KOPT-K1 (cell line): ENCODE data around the gene RORB.

Experiments
- H3K27ac ChIP-seq: fragments of 200-600 bp; sonication (generic); 2 replicates; pipeline ENCODE4 v1.5.1; 2016; ENCODE audit warnings: antibody characterized with exemption, mild to moderate bottlenecking, low read depth, low read length; ENCODE audit not compliant: poor library complexity, severe bottlenecking
- H3K36me3 ChIP-seq: fragments of 200-600 bp; sonication (generic); 2 replicates; pipeline ENCODE4 v1.5.1; 2017; ENCODE audit warnings: antibody characterized with exemption, mild to moderate bottlenecking, low read length, moderate library complexity; ENCODE audit not compliant: insufficient read depth
- H3K9me3 ChIP-seq: fragments of 200-600 bp; sonication (generic); 2 replicates; pipeline ENCODE4 v1.5.1; 2017; ENCODE audit warnings: antibody characterized with exemption, low read length, mild to moderate bottlenecking; ENCODE audit not compliant: insufficient read depth, poor library complexity, severe bottlenecking

RORB gene

DNA sequence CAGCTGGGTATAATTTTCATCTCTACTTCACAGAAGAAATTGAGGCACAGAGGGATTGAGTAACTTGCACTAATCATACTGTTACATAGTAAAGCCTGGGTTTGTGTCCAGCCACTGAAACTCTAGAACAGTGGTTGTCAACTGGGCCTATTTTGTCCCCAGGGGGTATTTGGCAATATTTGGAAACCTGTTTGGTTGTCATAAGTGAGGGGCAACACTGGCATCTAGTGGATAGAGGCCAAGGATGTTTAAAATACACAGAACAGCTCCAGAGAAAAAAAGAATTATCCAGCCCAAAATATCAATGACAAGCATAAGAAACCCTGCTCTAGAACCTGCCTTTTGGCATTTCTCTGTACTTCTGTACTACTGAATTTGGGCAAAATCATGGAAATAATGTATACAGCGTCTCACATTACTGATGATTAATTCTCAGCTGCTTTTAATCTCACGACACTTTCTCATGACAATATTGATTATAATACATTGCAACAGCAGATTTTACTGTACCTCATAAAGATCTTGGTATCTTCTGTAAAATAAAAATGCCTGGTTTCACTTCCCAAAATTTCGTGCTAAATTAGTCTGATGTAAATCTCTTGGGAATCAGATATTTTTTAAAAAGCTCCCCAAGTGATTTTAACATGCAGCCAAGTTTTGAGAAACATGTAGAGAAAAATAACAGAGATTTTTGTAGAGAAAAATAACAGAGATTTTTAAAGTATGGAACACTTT is 112.7 kb downstream of the RORB start:
- Histone ChIP-seq H3K9me3 (no peaks in the 10 kb centered on the region), H3K27ac (no peak overlapping the region), H3K36me3 (no peaks in the 10 kb centered on the region)

DNA sequence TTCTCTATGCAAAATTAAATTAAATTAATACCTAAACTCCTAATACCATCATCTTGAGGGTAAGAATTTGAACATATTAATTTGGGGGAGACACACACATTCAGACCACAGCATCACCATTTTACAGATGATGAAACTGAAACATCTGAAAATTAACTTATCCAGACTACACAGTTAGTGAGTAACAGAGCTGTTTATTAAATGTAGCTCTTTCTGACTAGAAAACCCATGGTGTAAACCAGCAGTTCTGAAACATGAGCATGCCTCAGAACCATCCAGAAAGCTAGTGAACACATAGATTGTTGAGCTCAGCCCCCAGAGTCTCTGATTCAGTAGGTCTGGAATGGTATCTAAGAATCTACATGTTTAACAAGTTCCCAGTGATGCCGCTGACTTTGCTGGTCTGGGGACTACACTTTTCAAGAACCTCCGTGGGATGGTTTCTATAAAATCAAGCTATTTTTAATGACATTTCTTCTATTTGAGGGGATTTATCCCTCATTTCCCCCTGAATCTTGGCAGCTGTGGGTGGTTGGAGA is 113.5 kb downstream of the RORB start:
- no peaks in the 10 kb centered on the region for H3K9me3 ChIP-seq
- no peak overlapping the region for H3K27ac ChIP-seq
- H3K36me3 ChIP-seq: no peaks in the 10 kb centered on the region

DNA sequence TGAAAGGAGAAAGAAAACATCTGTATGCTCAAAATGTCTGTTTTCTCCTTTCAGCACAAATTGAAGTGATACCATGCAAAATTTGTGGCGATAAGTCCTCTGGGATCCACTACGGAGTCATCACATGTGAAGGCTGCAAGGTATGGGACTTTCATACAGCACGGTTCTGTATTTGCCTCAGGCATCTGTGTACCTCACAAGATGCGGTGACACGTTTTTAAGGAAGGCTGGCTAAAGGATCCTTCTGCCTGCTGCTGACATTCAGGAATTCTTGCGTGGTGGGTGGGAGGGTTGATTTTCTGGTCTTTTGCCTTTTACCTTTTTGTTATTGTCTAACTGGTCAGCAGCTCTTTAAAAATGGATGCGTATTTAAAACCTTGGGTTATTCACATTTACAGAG is 133.1 kb downstream of the RORB start:
- H3K9me3 ChIP-seq: no peaks in the 10 kb centered on the region
- H3K36me3 ChIP-seq: no peaks in the 10 kb centered on the region
- no peak overlapping the region for H3K27ac ChIP-seq

DNA sequence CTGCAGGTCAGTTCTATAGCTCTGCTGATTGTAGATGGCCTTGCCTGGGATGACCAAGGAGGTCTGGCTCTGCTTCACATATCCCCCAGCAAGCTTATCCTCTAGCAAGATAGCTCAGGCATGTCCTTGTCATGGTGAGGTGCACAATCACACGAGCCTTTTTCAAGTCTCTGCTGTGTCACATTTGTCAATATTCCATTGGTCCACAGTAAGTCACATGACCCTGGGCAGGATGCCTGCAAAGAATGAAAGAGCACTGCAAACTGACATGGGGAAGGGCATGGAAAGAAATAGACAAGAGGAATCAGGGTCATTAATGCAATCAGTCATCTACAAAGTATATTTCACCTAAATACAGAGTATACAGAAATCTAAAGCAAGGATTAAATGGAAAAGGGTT is 142.0 kb downstream of the RORB start:
- H3K36me3 ChIP-seq: no peaks in the 10 kb centered on the region
- H3K9me3 ChIP-seq: no peaks in the 10 kb centered on the region
- no peak overlapping the region for H3K27ac ChIP-seq

DNA sequence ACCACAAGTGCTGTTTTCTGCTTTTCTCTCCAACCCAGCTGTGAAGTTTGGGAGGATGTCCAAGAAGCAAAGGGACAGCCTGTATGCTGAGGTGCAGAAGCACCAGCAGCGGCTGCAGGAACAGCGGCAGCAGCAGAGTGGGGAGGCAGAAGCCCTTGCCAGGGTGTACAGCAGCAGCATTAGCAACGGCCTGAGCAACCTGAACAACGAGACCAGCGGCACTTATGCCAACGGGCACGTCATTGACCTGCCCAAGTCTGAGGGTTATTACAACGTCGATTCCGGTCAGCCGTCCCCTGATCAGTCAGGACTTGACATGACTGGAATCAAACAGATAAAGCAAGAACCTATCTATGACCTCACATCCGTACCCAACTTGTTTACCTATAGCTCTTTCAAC is 145.2 kb downstream of the RORB start:
- no peaks in the 10 kb centered on the region for H3K36me3 ChIP-seq
- no peak overlapping the region for H3K27ac ChIP-seq
- no peaks in the 10 kb centered on the region for H3K9me3 ChIP-seq

DNA sequence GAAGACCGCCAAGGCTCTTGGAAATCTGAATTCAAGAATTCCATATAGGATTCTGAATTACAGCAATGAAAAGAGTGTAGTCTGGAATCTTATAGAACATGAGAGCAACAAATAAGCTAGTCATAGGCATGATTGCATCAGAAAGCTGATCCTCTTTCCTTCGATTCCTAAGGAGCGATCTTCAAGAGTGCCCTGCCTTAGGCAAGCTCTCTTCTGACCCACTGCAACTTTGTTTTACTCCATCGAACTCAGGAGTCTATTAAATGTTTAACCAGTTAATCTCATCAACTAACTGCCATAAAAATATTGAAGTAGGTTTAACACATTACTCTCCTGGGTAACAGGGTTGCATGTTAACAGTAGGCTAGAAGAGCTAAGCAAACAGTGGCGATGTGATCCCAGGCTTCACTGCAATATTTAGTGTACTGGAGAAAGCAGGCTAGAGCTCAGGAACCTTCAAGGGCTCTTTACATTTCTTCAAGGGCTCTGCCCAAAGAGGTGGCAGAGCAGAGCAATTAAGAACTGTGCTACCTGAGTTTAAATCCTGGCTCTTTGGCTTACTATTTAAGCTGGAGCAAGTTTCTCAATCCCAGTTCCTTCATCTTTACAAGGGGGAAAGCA is 146.3 kb downstream of the RORB start:
- Histone ChIP-seq H3K27ac (no peak overlapping the region), H3K36me3 (no peaks in the 10 kb centered on the region), H3K9me3 (no peaks in the 10 kb centered on the region)

DNA sequence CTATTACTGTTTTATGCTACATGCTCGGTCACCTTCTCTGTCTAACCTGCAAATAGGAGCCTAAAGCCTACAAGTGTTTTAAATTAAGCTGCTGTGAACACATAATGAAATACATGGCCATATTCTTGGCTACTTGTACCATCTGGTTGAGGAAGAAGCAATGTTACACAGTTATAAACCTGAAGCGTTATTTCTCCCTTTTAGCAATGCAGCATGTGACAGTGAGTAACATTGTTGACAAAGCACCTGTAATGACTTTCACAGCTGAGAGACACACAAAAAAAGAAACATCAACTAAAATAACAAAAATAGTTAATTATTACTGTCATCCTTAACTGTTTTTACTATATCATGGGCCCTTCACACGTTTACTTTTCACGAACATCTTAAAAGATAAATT is 146.9 kb downstream of the RORB start:
- H3K36me3 ChIP-seq: no peaks in the 10 kb centered on the region
- H3K9me3 ChIP-seq: no peaks in the 10 kb centered on the region

DNA sequence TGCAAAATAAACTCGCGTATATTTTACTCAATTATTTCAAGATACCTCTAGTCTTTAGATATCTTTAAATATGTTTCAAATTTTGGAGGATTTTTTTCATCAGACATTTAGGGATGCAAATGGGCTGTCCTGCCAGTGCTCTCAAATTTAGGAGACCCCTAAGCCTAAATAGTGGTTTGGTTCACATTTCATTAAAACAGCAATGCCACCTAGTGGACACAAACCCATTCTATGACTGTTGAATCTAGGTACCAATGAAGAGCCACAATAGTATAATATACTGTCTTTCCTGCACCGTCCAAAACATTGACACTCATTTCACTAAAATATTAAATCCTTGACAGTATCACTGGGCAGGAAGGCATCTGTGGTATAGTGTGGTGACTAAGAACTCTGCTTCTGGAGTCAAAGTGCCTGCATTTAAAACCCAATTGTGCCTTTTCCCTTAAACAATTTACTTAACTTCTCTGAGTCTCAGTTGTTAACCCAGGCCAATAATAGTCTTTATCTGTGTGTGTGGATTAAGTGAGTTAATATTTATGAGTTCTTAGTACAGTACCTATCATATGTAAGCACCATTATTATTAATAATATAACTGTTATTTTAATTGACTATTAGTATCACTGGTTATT is 148.0 kb downstream of the RORB start:
- Histone ChIP-seq H3K27ac (no peak overlapping the region), H3K9me3 (no peaks in the 10 kb centered on the region), H3K36me3 (no peaks in the 10 kb centered on the region)

More for the DNA sequence above, 146.9 kb downstream of the RORB start:
- no peak overlapping the region for H3K27ac ChIP-seq

DNA sequence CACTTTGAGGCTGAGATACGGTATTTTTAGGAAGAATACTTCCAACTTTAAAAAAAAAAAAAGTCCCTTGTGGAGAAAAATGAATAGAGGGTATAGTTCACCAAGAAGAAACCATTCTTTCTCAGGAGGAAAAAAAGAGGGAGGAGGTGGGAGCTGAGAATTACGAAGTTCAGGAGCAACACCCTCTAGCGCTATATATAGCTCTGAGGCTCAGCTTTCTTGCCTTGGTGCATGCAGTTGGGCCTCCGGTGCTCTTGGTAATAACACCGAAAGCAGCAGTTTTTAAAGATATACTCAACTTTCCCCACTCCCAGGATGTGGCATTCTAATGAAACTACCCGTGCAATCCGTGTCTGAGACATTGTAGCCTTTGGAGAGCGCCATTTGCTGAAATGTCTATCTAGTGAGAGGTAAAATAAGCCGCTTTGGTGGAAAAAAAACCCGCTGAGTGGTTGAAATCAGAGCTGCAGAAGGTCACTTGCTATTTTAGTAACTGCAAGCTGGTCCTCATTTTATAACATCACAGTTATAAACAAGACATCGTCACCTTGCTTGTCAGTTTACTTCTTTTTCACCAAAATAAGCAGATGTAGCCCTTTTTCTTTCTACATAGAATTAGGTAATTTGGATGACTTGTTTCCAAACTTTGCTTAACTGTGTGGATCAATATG is 156.4 kb downstream of the RORB start:
- H3K27ac ChIP-seq: no peak overlapping the region
- no peaks in the 10 kb centered on the region for H3K9me3 ChIP-seq
- H3K36me3 ChIP-seq: no peaks in the 10 kb centered on the region

DNA sequence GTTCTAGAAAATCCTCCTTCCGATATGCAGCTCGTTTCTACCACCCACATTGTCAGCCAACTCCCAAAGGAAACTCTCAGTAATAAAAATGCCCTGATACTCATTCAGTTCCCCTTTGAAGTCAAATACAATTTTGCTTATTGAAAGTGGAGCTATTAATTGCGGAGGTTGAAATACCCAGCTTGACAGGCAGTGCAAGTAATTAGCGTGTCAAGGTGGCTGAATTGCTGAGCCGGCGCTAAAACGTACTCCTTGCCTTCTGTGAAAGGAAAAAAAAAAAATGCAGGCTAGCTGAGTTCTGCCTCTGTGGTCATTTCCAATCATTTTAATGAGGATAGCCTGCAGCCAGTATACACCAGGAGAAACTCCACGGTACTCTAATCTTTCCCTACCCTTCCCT is 165.5 kb downstream of the RORB start:
- no peak overlapping the region for H3K27ac ChIP-seq
- no peaks in the 10 kb centered on the region for H3K9me3 ChIP-seq
- H3K36me3 ChIP-seq: no peaks in the 10 kb centered on the region

DNA sequence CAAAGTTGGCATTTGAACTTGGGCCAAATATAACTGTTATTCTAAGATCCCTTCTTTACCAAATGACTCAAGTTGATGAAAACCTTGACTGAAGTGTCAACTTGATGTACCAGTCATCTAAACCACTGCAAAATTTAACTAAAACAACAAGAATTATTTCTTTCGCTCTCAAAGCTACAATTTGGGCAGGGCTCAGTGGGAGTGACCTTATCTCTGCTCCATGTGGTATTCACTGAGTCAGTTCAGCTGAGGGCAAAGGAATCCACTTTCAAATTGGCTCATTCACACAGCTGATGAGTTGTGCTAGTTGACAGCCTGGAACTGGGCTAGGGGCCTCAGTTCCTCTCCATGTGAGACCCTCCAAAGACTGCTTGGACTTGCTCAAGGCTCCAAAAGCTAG is 166.3 kb downstream of the RORB start:
- Histone ChIP-seq H3K36me3 (no peaks in the 10 kb centered on the region), H3K27ac (no peak overlapping the region), H3K9me3 (no peaks in the 10 kb centered on the region)

DNA sequence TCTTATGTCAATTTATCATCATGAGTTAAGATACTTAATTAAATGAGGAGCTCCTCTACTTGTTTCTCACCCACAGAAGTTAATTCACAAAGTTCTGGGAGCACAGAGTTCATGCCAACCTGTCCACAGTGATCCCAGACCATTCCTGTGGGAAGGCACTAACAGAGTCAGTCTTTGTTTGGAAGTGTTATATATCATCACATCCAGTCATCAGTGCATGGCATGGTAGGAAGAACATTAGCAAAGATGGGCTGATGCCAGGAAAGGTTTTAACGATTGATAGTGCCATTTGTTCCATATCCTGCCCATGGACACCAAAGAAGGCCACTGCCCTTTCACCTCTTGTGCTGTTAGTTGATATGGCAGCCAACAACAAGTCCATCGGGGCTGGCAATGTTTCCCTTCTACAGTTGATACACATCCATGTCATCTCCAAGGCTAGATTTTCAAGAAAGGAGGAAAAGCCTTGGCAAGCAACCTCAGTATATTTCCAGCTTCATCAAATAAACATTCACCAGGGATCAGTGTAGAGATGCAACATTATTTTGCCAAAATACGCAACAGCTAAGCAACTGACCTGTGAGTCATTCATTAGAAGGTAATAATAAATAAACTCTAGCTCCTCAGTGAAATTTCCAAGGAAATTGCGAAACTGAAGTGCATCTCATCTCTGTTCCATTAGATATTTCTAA is 169.6 kb downstream of the RORB start:
- no peaks in the 10 kb centered on the region for H3K9me3 ChIP-seq
- no peaks in the 10 kb centered on the region for H3K36me3 ChIP-seq

DNA sequence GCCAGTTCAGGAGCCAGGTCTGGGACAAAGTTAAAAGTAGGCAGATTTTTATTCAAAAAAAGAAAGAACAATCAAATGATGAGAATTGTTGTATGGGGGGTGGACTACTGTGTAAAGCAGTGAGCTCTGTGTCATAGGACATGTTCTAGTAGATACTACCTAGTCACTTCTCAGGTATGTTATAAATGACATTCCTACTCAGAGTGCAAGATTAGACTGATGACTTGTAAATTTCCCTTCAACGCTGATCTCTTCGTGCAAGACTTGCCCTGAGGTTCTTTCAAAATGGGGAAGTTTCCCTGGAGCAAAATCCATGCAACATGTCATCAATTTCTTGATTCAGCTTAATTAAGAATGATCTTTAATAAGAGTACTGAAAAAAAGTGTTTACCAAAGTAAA is 175.1 kb downstream of the RORB start:
- Histone ChIP-seq H3K36me3 (no peaks in the 10 kb centered on the region), H3K9me3 (no peaks in the 10 kb centered on the region), H3K27ac (no peak overlapping the region)

More for the DNA sequence above, 169.6 kb downstream of the RORB start:
- H3K27ac ChIP-seq: no peak overlapping the region

DNA sequence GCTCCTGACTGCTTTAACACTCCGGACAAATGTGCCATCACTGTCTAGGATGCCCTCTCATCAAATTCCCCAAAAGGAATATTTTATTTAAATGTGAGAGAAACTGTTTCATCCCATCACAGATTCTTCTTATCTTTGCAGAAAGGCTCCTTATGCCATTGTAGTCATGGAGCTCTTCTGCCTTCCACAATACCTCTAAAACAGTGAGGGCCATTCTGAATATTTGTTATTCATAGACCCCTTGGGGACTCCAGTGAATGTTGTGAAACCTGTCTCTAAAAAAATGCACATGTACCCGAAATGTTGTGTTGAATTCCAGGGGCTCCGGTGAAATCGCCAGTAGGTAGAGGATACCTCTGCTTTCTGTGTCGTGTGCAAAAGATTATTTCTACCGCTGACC is 176.9 kb downstream of the RORB start:
- Histone ChIP-seq H3K9me3 (no peaks in the 10 kb centered on the region), H3K36me3 (no peaks in the 10 kb centered on the region), H3K27ac (no peak overlapping the region)

DNA sequence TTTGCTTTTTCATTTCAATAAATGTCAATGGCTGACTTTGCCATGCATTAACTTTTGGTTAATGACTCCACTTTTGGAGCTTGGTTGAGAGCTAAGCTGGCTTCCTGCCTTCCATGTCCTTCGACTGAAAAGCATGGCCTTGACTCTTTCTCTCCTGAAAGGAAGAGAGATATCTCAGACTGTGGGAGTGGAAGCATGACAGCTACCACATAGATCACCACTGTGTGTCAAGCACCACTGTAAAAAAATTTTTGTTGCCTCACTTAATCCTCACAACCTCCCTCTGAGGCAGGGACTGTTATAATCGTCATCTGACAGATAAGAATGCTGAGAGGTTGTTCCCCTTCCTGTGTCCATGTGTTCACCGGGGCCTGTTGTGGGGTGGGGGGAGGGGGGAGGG is 184.8 kb downstream of the RORB start:
- Histone ChIP-seq H3K36me3 (no peaks in the 10 kb centered on the region), H3K27ac (no peak overlapping the region), H3K9me3 (no peaks in the 10 kb centered on the region)
